H1 (cell line): ENCODE results near the gene SNX30. TPM values are rescaled to one million over a fixed set of nuclear protein-coding genes. Genes with fewer than 3 reads are reported as not detected.

Experiments used
- CTCF ChIA-PET: fragments of 300-600 bp; sonication (Branson Sonifier 250); formaldehyde crosslinking; loops from one replicate; lab custom pipeline; 2021; ENCODE audit not compliant: partially characterized antibody; lab: Charles Lee
- POLR2A ChIA-PET: fragments of 300-600 bp; sonication (Branson Sonifier 250); formaldehyde crosslinking; loops from one replicate; lab custom pipeline; 2021; ENCODE audit warnings: inconsistent platforms; ENCODE audit not compliant: partially characterized antibody; lab: Charles Lee
- DNase-seq, 2 experiments: peaks; one replicate each; pipeline versions ENCODE4 v3.0.0 to v3.0.0-alpha.2; 2010 to 2022; ENCODE audit warnings: low spot score in 2 of 2, low read depth in 1 of 2, mixed read lengths in 1 of 2
- FAIRE-seq: peaks from 2 replicates; lab custom pipeline; 2011; peaks lifted over from hg19 to GRCh38; lab: Jason Lieb, UNC
- H2AFZ ChIP-seq: 2 replicates; pipeline ENCODE4 v1.8.1; 2012; ENCODE audit warnings: low read length, inconsistent platforms
- H2AK5ac ChIP-seq: 2 replicates; pipeline ENCODE4 v1.6.1; 2013; ENCODE audit warnings: low read depth, low read length
- H2BK120ac ChIP-seq: replicated peaks from 2 replicates; pipeline ENCODE3; 2013; ENCODE audit warnings: low read depth, low read length, inconsistent platforms
- H2BK12ac ChIP-seq: 2 replicates; pipeline ENCODE4 v1.6.1; 2013; ENCODE audit warnings: low read depth, low read length
- H2BK15ac ChIP-seq: 2 replicates; pipeline ENCODE4 v1.6.1; 2013; ENCODE audit warnings: low read length
- H2BK20ac ChIP-seq: 2 replicates; pipeline ENCODE4 v1.6.1; 2013; ENCODE audit warnings: low read length
- H2BK5ac ChIP-seq: 2 replicates; pipeline ENCODE4 v1.6.1; 2013; ENCODE audit warnings: low read depth, low read length
- H3K14ac ChIP-seq: 2 replicates; pipeline ENCODE4 v1.6.1; 2013; ENCODE audit warnings: inconsistent platforms; ENCODE audit not compliant: insufficient read length
- H3K18ac ChIP-seq: 2 replicates; pipeline ENCODE4 v1.6.1; 2013; ENCODE audit warnings: low read length; ENCODE audit errors: extremely low read depth
- H3K23ac ChIP-seq: 2 replicates; pipeline ENCODE4 v1.6.1; 2013; ENCODE audit warnings: inconsistent platforms; ENCODE audit not compliant: insufficient read length
- H3K23me2 ChIP-seq: 2 replicates; pipeline ENCODE4 v1.6.1; 2013; ENCODE audit warnings: low read depth, low read length
- H3K27ac ChIP-seq: 2 replicates; pipeline ENCODE4 v1.6.1; 2011; ENCODE audit warnings: low read depth, low read length, inconsistent platforms
- H3K27me3 ChIP-seq, 4 experiments: replicated peaks in 1 of 4; 1 replicate in 1 of 4; 2 replicates in 3 of 4; pipeline versions ENCODE4 v1.6.1 to v1.8.1; 2011 to 2013; ENCODE audit warnings: low read length in 3 of 4, mild to moderate bottlenecking in 3 of 4, inconsistent platforms in 2 of 4, mixed read lengths in 2 of 4, moderate library complexity in 1 of 4; ENCODE audit not compliant: control insufficient read depth in 3 of 4, insufficient read depth in 3 of 4; ENCODE audit errors: extremely low read depth in 1 of 4
- H3K36me3 ChIP-seq, 4 experiments: 2 replicates each; pipeline versions ENCODE4 v1.6.1 to v1.8.1; 2011 to 2013; ENCODE audit warnings: mild to moderate bottlenecking in 4 of 4, low read length in 3 of 4, moderate library complexity in 2 of 4, control low read depth in 1 of 4, inconsistent platforms in 1 of 4; ENCODE audit not compliant: insufficient read depth in 4 of 4, control insufficient read depth in 2 of 4
- H3K4ac ChIP-seq: replicated peaks from 2 replicates; pipeline ENCODE3; 2013; ENCODE audit warnings: low read length, low read depth, mixed read lengths, inconsistent platforms; ENCODE audit not compliant: insufficient read length
- H3K4me1 ChIP-seq, 4 experiments: replicated peaks in 1 of 4; 1 replicate in 1 of 4; 2 replicates in 3 of 4; pipeline versions ENCODE4 v1.6.1 to v1.8.1; 2011 to 2013; ENCODE audit warnings: low read length in 3 of 4, inconsistent platforms in 2 of 4, mixed read lengths in 1 of 4; ENCODE audit not compliant: insufficient read depth in 4 of 4, control insufficient read depth in 3 of 4
- H3K4me2 ChIP-seq, 2 experiments: 2 replicates each; pipeline versions ENCODE4 v1.6.1 to v1.8.1; 2011 to 2013; ENCODE audit warnings: low read depth in 2 of 2, low read length in 2 of 2, control low read depth in 1 of 2, inconsistent platforms in 1 of 2, mild to moderate bottlenecking in 1 of 2; ENCODE audit not compliant: insufficient read depth in 1 of 2
- H3K4me3 ChIP-seq, 4 experiments: fragments of 200-600, 300-600 bp in 1 of 4; sonication (generic), shearing (Covaris generic), sonication (Bioruptor Twin) in 1 of 4; 2 replicates each; pipeline versions ENCODE4 v1.5.1 to v1.8.1; 2011 to 2016; ENCODE audit warnings: low read length in 4 of 4, low read depth in 3 of 4, control low read depth in 2 of 4, inconsistent platforms in 2 of 4, mild to moderate bottlenecking in 2 of 4, mixed read lengths in 1 of 4, moderate library complexity in 1 of 4; ENCODE audit not compliant: insufficient read depth in 2 of 4; ENCODE audit errors: extremely low read depth in 1 of 4
- H3K56ac ChIP-seq: replicated peaks from 2 replicates; pipeline ENCODE3; 2013; ENCODE audit warnings: low read depth, mild to moderate bottlenecking, mixed read lengths, low read length, inconsistent platforms; ENCODE audit not compliant: insufficient read length
- H3K79me1 ChIP-seq: 2 replicates; pipeline ENCODE4 v1.6.1; 2013; ENCODE audit warnings: low read depth, low read length, control low read depth
- H3K79me2 ChIP-seq, 2 experiments: 2 replicates each; pipeline versions ENCODE4 v1.6.1 to v1.8.1; 2012 to 2013; ENCODE audit warnings: low read length in 2 of 2, mild to moderate bottlenecking in 2 of 2, inconsistent platforms in 1 of 2; ENCODE audit not compliant: insufficient read depth in 2 of 2, control insufficient read depth in 1 of 2
- H3K9ac ChIP-seq, 4 experiments: replicated peaks in 1 of 4; 1 replicate in 1 of 4; 2 replicates in 3 of 4; pipeline versions ENCODE4 v1.6.1 to v1.8.1; 2011 to 2013; ENCODE audit warnings: low read depth in 3 of 4, low read length in 3 of 4, control low read depth in 2 of 4, mild to moderate bottlenecking in 2 of 4, moderate library complexity in 2 of 4, inconsistent platforms in 1 of 4; ENCODE audit errors: extremely low read depth in 1 of 4
- H3K9me3 ChIP-seq, 2 experiments: 2 replicates each; pipeline versions ENCODE4 v1.6.1 to v1.8.1; 2012 to 2013; ENCODE audit warnings: mild to moderate bottlenecking in 2 of 2, moderate library complexity in 2 of 2, control low read depth in 1 of 2, inconsistent platforms in 1 of 2, low read depth in 1 of 2, low read length in 1 of 2, mixed read lengths in 1 of 2; ENCODE audit not compliant: insufficient read depth in 2 of 2
- H4K20me1 ChIP-seq, 2 experiments: replicated peaks in 1 of 2; 2 replicates each; pipeline versions ENCODE3 to v1.8.1; 2011 to 2013; ENCODE audit warnings: inconsistent platforms in 2 of 2, low read length in 2 of 2, mild to moderate bottlenecking in 1 of 2; ENCODE audit not compliant: insufficient read depth in 2 of 2, control insufficient read depth in 1 of 2
- H4K5ac ChIP-seq: 2 replicates; pipeline ENCODE4 v1.6.1; 2013; ENCODE audit warnings: low read length, low read depth, mixed read lengths, inconsistent platforms; ENCODE audit not compliant: insufficient read length
- H4K8ac ChIP-seq: 2 replicates; pipeline ENCODE4 v1.8.0; 2013; ENCODE audit warnings: mild to moderate bottlenecking, moderate library complexity, low read length, inconsistent platforms; ENCODE audit not compliant: insufficient read depth; ENCODE audit errors: extremely low read depth
- H4K91ac ChIP-seq: replicated peaks from 2 replicates; pipeline ENCODE3; 2013; ENCODE audit warnings: low read length, mixed read lengths, inconsistent platforms; ENCODE audit not compliant: insufficient read length
- CHD2 ChIP-seq: IDR thresholded peaks from 2 replicates; pipeline ENCODE4 v1.6.1; 2012; ENCODE audit warnings: low read length, improper control_type of control experiment
- WGBS, 2 experiments: shearing (Covaris generic) in 1 of 2; methylation state at CpG; one replicate each; pipeline versions ENCODE4 v1.1.6 to v1.1.7; 2013 to 2015; ENCODE audit warnings: low lambda C conversion rate in 2 of 2, mixed read lengths in 2 of 2, inconsistent platforms in 1 of 2, low coverage in 1 of 2, missing lambda C conversion rate in 1 of 2; ENCODE audit not compliant: insufficient replicate concordance in 2 of 2, insufficient coverage in 1 of 2, insufficient read length in 1 of 2; ENCODE audit errors: extremely low coverage in 1 of 2, missing lambda C conversion rate in 1 of 2; 5-methylcytosine and 5-hydroxymethylcytosine counted together
- polyA plus RNA-seq, 7 experiments: library from polyadenylated mRNA; depleted of rRNA in 3 of 7; stranded (reverse) in 5 of 7; unstranded in 2 of 7; fragments of >200 nt in 5 of 7; fragments of 200-250 nt in 2 of 7; gene quantifications; 1 replicate in 5 of 7; 2 replicates in 1 of 7; 4 replicates in 1 of 7; pipeline versions ENCODE4 v1.2.1 to v1.2.3, GENCODE V29; 2011 to 2013; ENCODE audit warnings: missing spikeins in 2 of 7, mixed read lengths in 2 of 7
- total RNA-seq: library from RNA; stranded (reverse); fragmentation: NEBNext Ultra II Directional; extraction: Animal tissue kit (Norgen Biotek cat#: 25700); gene quantifications from 2 replicates; pipeline ENCODE4 v1.2.1, GENCODE V29; 2021
- TF ChIP-seq, protein P1 (sequence below): IDR thresholded peaks from 2 replicates; pipeline ENCODE4 v1.6.1; 2012; ENCODE audit warnings: inconsistent platforms

The SNX30 gene
- total and polyA plus RNA-seq, 2 of the 8 experiments (the other 6 are each of a cell fraction or from before 2014, with no cell fraction given): 4.0 to 12.2 TPM

DNA sequence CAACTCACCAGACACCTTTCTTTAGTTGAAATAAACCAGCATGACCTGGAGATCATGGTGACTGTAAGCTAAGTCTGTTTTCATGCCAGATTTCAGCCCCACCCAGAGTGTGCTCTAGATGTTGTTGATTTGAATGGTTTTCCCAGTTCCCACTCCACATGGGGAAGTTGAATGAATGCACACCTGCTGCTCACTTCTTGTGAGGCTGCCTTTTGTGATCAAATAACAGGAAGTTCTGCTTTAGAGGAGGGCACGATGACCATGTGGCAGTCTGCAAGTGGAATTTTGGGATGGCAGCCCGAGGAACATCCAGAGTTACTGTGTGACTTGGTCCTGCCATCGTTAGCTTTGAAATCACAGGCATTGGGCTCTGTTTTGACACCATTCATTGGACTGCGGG lies 121.5 kb downstream of the SNX30 start:
- Histone ChIP-seq H4K91ac (no peak overlapping the region), H2BK120ac (no peak overlapping the region), H3K14ac (no peak overlapping the region), H3K4ac (no peak overlapping the region), H3K27ac (no peak overlapping the region), H3K9me3 (no peaks in the 10 kb centered on the region), H2BK15ac (no peak overlapping the region), H4K20me1 (no peaks in the 10 kb centered on the region), H2BK5ac (no peak overlapping the region), H3K4me1 (peaks cover 0 to 6% (median 1%) of the 10 kb centered on the region in 4 experiments; a peak in 2 of 7 replicates), H3K23ac (no peak overlapping the region), H4K8ac (no peak overlapping the region), H4K5ac (no peak overlapping the region), H3K9ac (no peak overlapping the region), H2BK20ac (no peak overlapping the region), H3K23me2 (peaks cover 2% of the 10 kb centered on the region; the same call in 1 of the 2 replicates), H3K79me1 (no peaks in the 10 kb centered on the region), H2AK5ac (no peak overlapping the region), H3K36me3 (no peaks in the 10 kb centered on the region; a peak in 1 of 8 replicates), H3K79me2 (no peaks in the 10 kb centered on the region), H2AFZ (no peak overlapping the region), H3K4me3 (no peak overlapping the region), H3K27me3 (no peaks in the 10 kb centered on the region), H3K4me2 (no peak overlapping the region), H2BK12ac (no peak overlapping the region), H3K18ac (no peak overlapping the region), H3K56ac (no peak overlapping the region)
- TF ChIP-seq CHD2: no peak
- TF ChIP-seq, protein P1, sequence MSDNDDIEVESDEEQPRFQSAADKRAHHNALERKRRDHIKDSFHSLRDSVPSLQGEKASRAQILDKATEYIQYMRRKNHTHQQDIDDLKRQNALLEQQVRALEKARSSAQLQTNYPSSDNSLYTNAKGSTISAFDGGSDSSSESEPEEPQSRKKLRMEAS: peak; percentile 64
- ChIA-PET CTCF (interaction anchor here (1.1 to 1.7 kb wide), 4 partner anchors 10 to 31 kb away, joined by 3 to 7 read pairs (median 4); no protein-coding TSS in a partner anchor), POLR2A (no interaction called here)
- WGBS, 2 experiments: 62% methylated on average over 4 of the region's 4 CpGs; no CpG with 5 or more reads in 1 of the 2 experiments
- no peak for FAIRE-seq
- no peak for DNase-seq
